Measurements from ENCODE around the gene LOC101059915.

DNA sequence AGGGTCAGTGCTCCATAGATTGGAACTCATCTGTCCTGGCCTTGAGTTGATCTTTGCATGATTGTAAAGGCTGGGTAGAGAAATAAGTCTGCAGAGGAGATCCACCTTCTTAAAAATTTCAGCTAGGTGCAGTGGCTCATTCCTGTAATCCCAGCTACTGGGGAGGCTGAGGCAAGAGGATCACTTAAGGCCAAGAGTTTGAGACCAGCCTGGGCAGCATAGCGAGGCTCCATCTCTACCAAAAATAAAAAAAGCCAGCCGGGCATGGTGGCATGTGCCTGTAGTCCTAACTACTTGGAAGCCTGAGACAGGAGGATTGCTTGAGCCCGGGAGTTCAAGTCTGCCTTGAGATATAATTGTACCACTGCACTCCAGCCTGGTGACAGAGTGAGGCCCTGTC is 48.6 kb upstream of the LOC101059915 start:
- TF ChIP-seq CTCF (IDR thresholded peaks at IDR 0.05; ENCODE audit: insufficient read depth, low read length, poor library complexity, severe bottlenecking) = no peak
- no peak for TF ChIP-seq EZH2phosphoT487 (conservative IDR thresholded peaks at IDR 0.05; ENCODE audit: low read length)

All from SU-DHL-6 (cell line).